Neural progenitor cell (in vitro differentiated cells): ENCODE results near the gene ZC3H4. TPM values are rescaled to one million over a fixed set of nuclear protein-coding genes. Genes with fewer than 3 reads are reported as not detected.

Experiments
- DNase-seq: peaks from one replicate; pipeline ENCODE4 v3.0.0-alpha.2; 2016; ENCODE audit warnings: low spot score
- H2AFZ ChIP-seq: fragments of 200-600 bp; sonication (generic); replicated peaks from 2 replicates; pipeline ENCODE4 v1.6.1; 2016; ENCODE audit warnings: antibody characterized with exemption
- H3F3A ChIP-seq: fragments of 200-600 bp; sonication (generic); 2 replicates; pipeline ENCODE4 v1.6.1; 2016; ENCODE audit warnings: antibody characterized with exemption, low read depth
- H3K27ac ChIP-seq: fragments of 200-600 bp; sonication (generic); 2 replicates; pipeline ENCODE4 v1.5.1; 2016; ENCODE audit warnings: mild to moderate bottlenecking
- H3K27me3 ChIP-seq: fragments of 200-600 bp; sonication (generic); 2 replicates; pipeline ENCODE4 v1.6.1; 2016; ENCODE audit warnings: mild to moderate bottlenecking, moderate library complexity
- H3K36me3 ChIP-seq: fragments of 200-600 bp; sonication (generic); 2 replicates; pipeline ENCODE4 v1.5.1; 2016
- H3K4me1 ChIP-seq: fragments of 200-600 bp; sonication (generic); 2 replicates; pipeline ENCODE4 v1.6.1; 2016; ENCODE audit warnings: mixed run types
- H3K4me2 ChIP-seq: fragments of 200-600 bp; sonication (generic); 2 replicates; pipeline ENCODE4 v1.6.1; 2016
- H3K4me3 ChIP-seq: fragments of 200-600 bp; sonication (generic); 2 replicates; pipeline ENCODE4 v1.5.1; 2016
- H3K79me2 ChIP-seq: fragments of 200-600 bp; sonication (generic); 2 replicates; pipeline ENCODE4 v1.6.1; 2016; ENCODE audit warnings: low read depth
- H3K9ac ChIP-seq: fragments of 200-600 bp; sonication (generic); 2 replicates; pipeline ENCODE4 v1.6.1; 2016
- H3K9me3 ChIP-seq: fragments of 200-600 bp; sonication (generic); 2 replicates; pipeline ENCODE4 v1.5.1; 2016; ENCODE audit warnings: low read depth
- H4K20me1 ChIP-seq: fragments of 200-600 bp; sonication (generic); 2 replicates; pipeline ENCODE4 v1.6.1; 2016; ENCODE audit warnings: low read depth
- H3K27ac Mint-ChIP-seq: 3 replicates; pipeline ENCODE4 v1.8.0; 2021; ENCODE audit warnings: mixed read lengths
- H3K27me3 Mint-ChIP-seq: 2 replicates; pipeline ENCODE4 v1.8.0; 2022; ENCODE audit warnings: low read depth, mild to moderate bottlenecking, inconsistent platforms, moderate library complexity, mixed read lengths; ENCODE audit not compliant: insufficient read depth
- H3K36me3 Mint-ChIP-seq: 3 replicates; pipeline ENCODE4 v1.8.0; 2021; ENCODE audit warnings: mixed read lengths
- H3K4me1 Mint-ChIP-seq: 3 replicates; pipeline ENCODE4 v1.8.0; 2021; ENCODE audit warnings: mixed read lengths
- H3K4me3 Mint-ChIP-seq: 3 replicates; pipeline ENCODE4 v1.8.0; 2021; ENCODE audit warnings: mild to moderate bottlenecking, moderate library complexity, mixed read lengths
- H3K9me3 Mint-ChIP-seq: 3 replicates; pipeline ENCODE4 v1.8.0; 2020; ENCODE audit warnings: mixed read lengths
- EZH2 ChIP-seq: fragments of 200-600 bp; sonication (generic); IDR thresholded peaks from 2 replicates; pipeline ENCODE4 v1.6.1; 2017; ENCODE audit warnings: antibody characterized with exemption, mild to moderate bottlenecking, moderate library complexity
- EZH2phosphoT487 ChIP-seq: fragments of 200-600 bp; sonication (generic); IDR thresholded peaks from 2 replicates; pipeline ENCODE4 v1.6.1; 2017; ENCODE audit warnings: antibody characterized with exemption
- total RNA-seq: library from RNA; depleted of rRNA; stranded (reverse); fragments of >200 nt; gene quantifications from 2 replicates; pipeline ENCODE4 v1.2.3, GENCODE V29; 2015; ENCODE audit warnings: low replicate concordance
- TF ChIP-seq, protein P1 (sequence below): fragments of 200-600 bp; sonication (generic); IDR thresholded peaks from 2 replicates; pipeline ENCODE4 v1.5.1; 2017; ENCODE audit warnings: antibody characterized with exemption, mild to moderate bottlenecking

Gene ZC3H4
- total RNA-seq, 1 donor from 2014 or later: 19.1 TPM

GRCh38 chr19:47022140-47022536, 91.4 kb downstream of the ZC3H4 start:
- peak overlapping the region; percentile 69 for H3K4me3 Mint-ChIP-seq
- H3K4me3 ChIP-seq: no peak overlapping the region
- TF ChIP-seq EZH2: no peak
- no peak for TF ChIP-seq EZH2phosphoT487
- TF ChIP-seq, protein P1, sequence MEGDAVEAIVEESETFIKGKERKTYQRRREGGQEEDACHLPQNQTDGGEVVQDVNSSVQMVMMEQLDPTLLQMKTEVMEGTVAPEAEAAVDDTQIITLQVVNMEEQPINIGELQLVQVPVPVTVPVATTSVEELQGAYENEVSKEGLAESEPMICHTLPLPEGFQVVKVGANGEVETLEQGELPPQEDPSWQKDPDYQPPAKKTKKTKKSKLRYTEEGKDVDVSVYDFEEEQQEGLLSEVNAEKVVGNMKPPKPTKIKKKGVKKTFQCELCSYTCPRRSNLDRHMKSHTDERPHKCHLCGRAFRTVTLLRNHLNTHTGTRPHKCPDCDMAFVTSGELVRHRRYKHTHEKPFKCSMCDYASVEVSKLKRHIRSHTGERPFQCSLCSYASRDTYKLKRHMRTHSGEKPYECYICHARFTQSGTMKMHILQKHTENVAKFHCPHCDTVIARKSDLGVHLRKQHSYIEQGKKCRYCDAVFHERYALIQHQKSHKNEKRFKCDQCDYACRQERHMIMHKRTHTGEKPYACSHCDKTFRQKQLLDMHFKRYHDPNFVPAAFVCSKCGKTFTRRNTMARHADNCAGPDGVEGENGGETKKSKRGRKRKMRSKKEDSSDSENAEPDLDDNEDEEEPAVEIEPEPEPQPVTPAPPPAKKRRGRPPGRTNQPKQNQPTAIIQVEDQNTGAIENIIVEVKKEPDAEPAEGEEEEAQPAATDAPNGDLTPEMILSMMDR: no peak

GRCh38 chr19:47021536-47022139, 91.9 kb downstream of the ZC3H4 start:
- H3K4me1 ChIP-seq: peaks cover 33% of the 10 kb centered on the region
- no peaks in the 10 kb centered on the region for H3K9me3 ChIP-seq
- H3K4me3 ChIP-seq: peak overlapping the region; percentile 44
- H3K4me3 Mint-ChIP-seq: peak overlapping the region; percentile 69
- TF ChIP-seq EZH2phosphoT487: peak; percentile 98
- TF ChIP-seq EZH2: peak; percentile 100
- TF ChIP-seq, protein P1: no peak
- H3K36me3 Mint-ChIP-seq: no peaks in the 10 kb centered on the region
- no peaks in the 10 kb centered on the region for H3K79me2 ChIP-seq
- H3K27me3 Mint-ChIP-seq: peaks cover 62% of the 10 kb centered on the region
- H4K20me1 ChIP-seq: peaks cover 24% of the 10 kb centered on the region
- peaks cover 16% of the 10 kb centered on the region for H3K4me1 Mint-ChIP-seq
- no peaks in the 10 kb centered on the region for H3K36me3 ChIP-seq
- no peak overlapping the region for H2AFZ ChIP-seq
- peaks cover 30% of the 10 kb centered on the region for H3F3A ChIP-seq
- H3K9me3 Mint-ChIP-seq: peaks cover 3% of the 10 kb centered on the region
- no peak overlapping the region for H3K27ac ChIP-seq
- DNase-seq: peak; percentile 69
- no peak overlapping the region for H3K9ac ChIP-seq
- peaks cover 80% of the 10 kb centered on the region for H3K27me3 ChIP-seq
- H3K4me2 ChIP-seq: peak overlapping the region; percentile 85
- no peak overlapping the region for H3K27ac Mint-ChIP-seq

More at GRCh38 chr19:47022140-47022536, 91.4 kb downstream of the ZC3H4 start:
- Mint-ChIP-seq H3K27ac (no peak overlapping the region), H3K27me3 (peaks cover 59% of the 10 kb centered on the region), H3K36me3 (no peaks in the 10 kb centered on the region), H3K4me1 (peaks cover 16% of the 10 kb centered on the region), H3K9me3 (peaks cover 3% of the 10 kb centered on the region)
- Histone ChIP-seq H3K36me3 (no peaks in the 10 kb centered on the region), H3F3A (peaks cover 30% of the 10 kb centered on the region), H3K9me3 (no peaks in the 10 kb centered on the region), H4K20me1 (peaks cover 24% of the 10 kb centered on the region), H3K4me1 (peaks cover 33% of the 10 kb centered on the region), H2AFZ (no peak overlapping the region), H3K9ac (no peak overlapping the region), H3K27me3 (peaks cover 83% of the 10 kb centered on the region), H3K79me2 (no peaks in the 10 kb centered on the region), H3K4me2 (peak overlapping the region; percentile 85), H3K27ac (no peak overlapping the region)
- no peak for DNase-seq

GRCh38 chr19:47020992-47021496, 92.5 kb downstream of the ZC3H4 start:
- Mint-ChIP-seq H3K9me3 (peaks cover under 1% of the 10 kb centered on the region), H3K4me3 (peak overlapping the region; percentile 79), H3K4me1 (peaks cover 16% of the 10 kb centered on the region), H3K27me3 (peaks cover 58% of the 10 kb centered on the region), H3K36me3 (no peaks in the 10 kb centered on the region), H3K27ac (no peak overlapping the region)
- Histone ChIP-seq H3K27ac (no peak overlapping the region), H3K4me2 (peak overlapping the region; percentile 85), H3K4me1 (peaks cover 33% of the 10 kb centered on the region), H3K27me3 (peaks cover 75% of the 10 kb centered on the region), H3K36me3 (no peaks in the 10 kb centered on the region), H3K4me3 (peak overlapping the region; percentile 44), H3F3A (peaks cover 30% of the 10 kb centered on the region), H3K79me2 (no peaks in the 10 kb centered on the region), H2AFZ (no peak overlapping the region), H3K9me3 (no peaks in the 10 kb centered on the region), H3K9ac (no peak overlapping the region), H4K20me1 (peaks cover 24% of the 10 kb centered on the region)
- no peak for TF ChIP-seq EZH2phosphoT487
- no peak for TF ChIP-seq EZH2
- TF ChIP-seq, protein P1: no peak
- DNase-seq: peak; percentile 41
